ENCODE results near the gene TECTA.
"Not testable (repeated sequence)": the region's sequence is repeated elsewhere in the genome, so short reads cannot be mapped to it uniquely, and the experiment has no call there.

TECTA gene

DNA sequence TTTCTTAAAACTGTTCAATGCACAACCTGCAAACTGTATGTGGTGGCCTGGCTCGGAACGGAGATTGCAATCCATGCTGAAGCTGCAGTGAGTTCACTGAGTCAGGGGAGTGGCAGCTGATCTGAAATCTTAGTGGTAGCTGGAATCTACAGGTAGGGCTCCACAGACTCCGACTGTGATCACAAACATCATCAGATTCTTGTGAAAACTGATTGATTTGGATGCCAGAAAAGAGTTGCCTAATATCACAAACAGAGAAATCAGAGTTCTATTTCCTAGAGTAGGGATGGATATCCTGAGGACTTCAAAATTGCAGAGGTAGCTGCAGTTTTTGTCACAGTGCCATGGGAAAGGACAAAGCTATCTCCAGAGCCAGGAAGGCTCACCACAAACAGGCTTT lies 134.0 kb downstream of the TECTA start:
- no peak for DNase-seq

- DNase-seq, result no peak
Observed at GRCh38 chr11:121236115-121237001, 135.3 kb downstream of the TECTA start.

GRCh38 chr11:121237247-121237646 lies 136.2 kb downstream of the TECTA start:
- not testable (repeated sequence) for DNase-seq

- no peak for DNase-seq
Observed at GRCh38 chr11:121237686-121238658, 136.9 kb downstream of the TECTA start.

GRCh38 chr11:121238956-121239355 lies 137.9 kb downstream of the TECTA start:
- no peak for DNase-seq

- DNase-seq, result not testable (repeated sequence)
Observed at GRCh38 chr11:121240001-121240400, 139.0 kb downstream of the TECTA start.

DNA sequence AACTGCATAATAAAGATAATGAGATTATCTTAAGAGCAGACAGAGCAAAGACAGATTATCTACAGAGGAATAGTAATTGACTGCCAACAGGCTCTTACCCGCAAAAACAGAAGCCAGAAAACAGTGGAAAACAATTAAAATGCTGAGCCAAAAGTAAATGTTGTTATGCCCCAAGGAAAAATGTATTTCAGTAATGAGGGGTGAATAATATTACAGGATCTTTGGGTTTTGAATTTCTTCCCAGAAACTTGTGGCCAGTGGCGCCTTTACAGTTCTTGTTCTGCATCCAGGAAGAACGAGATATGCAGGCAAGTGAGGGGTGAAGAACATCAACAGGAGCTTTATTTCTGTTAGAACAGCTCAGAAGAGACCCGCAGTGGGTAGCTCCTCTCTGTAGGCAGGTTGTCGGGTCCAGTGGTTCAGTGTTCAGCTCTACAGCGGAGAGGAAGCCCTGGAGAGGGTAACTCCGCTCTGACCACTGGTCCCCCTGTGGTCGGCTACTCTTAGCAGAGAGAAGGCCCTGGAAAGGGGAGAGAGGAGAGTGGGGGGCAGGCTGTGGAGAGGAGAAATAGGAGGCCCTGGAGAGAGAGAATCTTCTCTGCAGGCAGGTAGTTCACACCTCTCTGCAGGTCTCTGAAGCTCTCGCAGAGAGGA lies 139.7 kb downstream of the TECTA start:
- DNase-seq, result no peak
